ENCODE results near the gene RAVER2.

DNA sequence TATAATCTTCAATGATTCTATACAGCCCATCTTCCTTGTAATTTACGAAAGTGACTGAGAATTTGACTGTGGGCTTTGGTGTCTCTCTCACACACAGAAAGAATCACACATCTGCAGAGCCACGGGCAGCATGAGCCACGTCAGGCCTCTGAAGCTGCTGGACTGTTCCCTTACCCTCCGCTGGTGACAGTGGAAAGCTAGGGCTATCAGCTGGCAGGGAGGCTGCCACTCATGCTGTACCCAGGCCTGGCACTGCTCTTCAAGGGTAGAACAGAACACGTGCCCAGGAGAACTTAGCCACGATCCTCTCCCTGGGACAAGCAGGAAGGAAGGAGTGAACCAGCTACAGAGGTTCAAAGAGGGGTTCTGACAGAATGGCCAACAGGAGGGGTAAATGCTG, 130.7 kb downstream of the RAVER2 start:
- TF ChIP-seq, protein P1, sequence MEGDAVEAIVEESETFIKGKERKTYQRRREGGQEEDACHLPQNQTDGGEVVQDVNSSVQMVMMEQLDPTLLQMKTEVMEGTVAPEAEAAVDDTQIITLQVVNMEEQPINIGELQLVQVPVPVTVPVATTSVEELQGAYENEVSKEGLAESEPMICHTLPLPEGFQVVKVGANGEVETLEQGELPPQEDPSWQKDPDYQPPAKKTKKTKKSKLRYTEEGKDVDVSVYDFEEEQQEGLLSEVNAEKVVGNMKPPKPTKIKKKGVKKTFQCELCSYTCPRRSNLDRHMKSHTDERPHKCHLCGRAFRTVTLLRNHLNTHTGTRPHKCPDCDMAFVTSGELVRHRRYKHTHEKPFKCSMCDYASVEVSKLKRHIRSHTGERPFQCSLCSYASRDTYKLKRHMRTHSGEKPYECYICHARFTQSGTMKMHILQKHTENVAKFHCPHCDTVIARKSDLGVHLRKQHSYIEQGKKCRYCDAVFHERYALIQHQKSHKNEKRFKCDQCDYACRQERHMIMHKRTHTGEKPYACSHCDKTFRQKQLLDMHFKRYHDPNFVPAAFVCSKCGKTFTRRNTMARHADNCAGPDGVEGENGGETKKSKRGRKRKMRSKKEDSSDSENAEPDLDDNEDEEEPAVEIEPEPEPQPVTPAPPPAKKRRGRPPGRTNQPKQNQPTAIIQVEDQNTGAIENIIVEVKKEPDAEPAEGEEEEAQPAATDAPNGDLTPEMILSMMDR (IDR thresholded peaks at IDR 0.05) = no peak
- no peak for TF ChIP-seq ZFX (IDR thresholded peaks at IDR 0.05; ENCODE audit: borderline replicate concordance)
